HL-60/S4 treated with retinoic acid at 250 ng/mL for 4 days and 3 days (cell line): Measurements from ENCODE around the gene FBXO7.

ENCODE experiments used
- in situ Hi-C: fragments of 300-500 bp; cut with MboI; formaldehyde crosslinking; loops from 2 replicates; pipeline ENCODE4 v1.7.0; 2022; ENCODE audit warnings: low sequenced_read_pairs

FBXO7 gene

GRCh38 chr22:32489377-32489776, 14.8 kb downstream of the FBXO7 start:
- in situ Hi-C loops: no loop called here

GRCh38 chr22:32490279-32490678, 15.7 kb downstream of the FBXO7 start:
- in situ Hi-C loops: no loop called here

- in situ Hi-C loops: no loop called here
Observed at GRCh38 chr22:32492111-32492510, 17.5 kb downstream of the FBXO7 start.

- in situ Hi-C loops: no loop called here
Observed at GRCh38 chr22:32493551-32493950, 18.9 kb downstream of the FBXO7 start.

GRCh38 chr22:32494971-32495370, 20.4 kb downstream of the FBXO7 start:
- in situ Hi-C loops: no loop called here

GRCh38 chr22:32499666-32500065, 25.1 kb downstream of the FBXO7 start:
- in situ Hi-C loops: no loop called here

GRCh38 chr22:32501836-32502752, 27.5 kb downstream of the FBXO7 start:
- in situ Hi-C loops: no loop called here

GRCh38 chr22:32509045-32509444, 34.4 kb downstream of the FBXO7 start:
- in situ Hi-C loops: no loop called here

- in situ Hi-C loops: no loop called here
Observed at GRCh38 chr22:32511274-32511673, 36.7 kb downstream of the FBXO7 start.

- in situ Hi-C loops: no loop called here
Observed at GRCh38 chr22:32511776-32512175, 37.2 kb downstream of the FBXO7 start.

- in situ Hi-C loops: no loop called here
Observed at GRCh38 chr22:32512267-32512982, 37.8 kb downstream of the FBXO7 start.

GRCh38 chr22:32515084-32515483, 40.5 kb downstream of the FBXO7 start:
- in situ Hi-C loops: no loop called here

- in situ Hi-C loops: no loop called here
Observed at GRCh38 chr22:32517488-32517887, 42.9 kb downstream of the FBXO7 start.

- in situ Hi-C loops: no loop called here
Observed at GRCh38 chr22:32517921-32518320, 43.3 kb downstream of the FBXO7 start.

GRCh38 chr22:32518381-32518780, 43.8 kb downstream of the FBXO7 start:
- in situ Hi-C loops: no loop called here

GRCh38 chr22:32518848-32519247, 44.2 kb downstream of the FBXO7 start:
- in situ Hi-C loops: no loop called here

- in situ Hi-C loops: loop anchor here (10.0 kb wide), 2 partner anchors 274 to 474 kb away; no protein-coding TSS in a partner anchor
Observed at GRCh38 chr22:32520612-32521011, 46.0 kb downstream of the FBXO7 start.

- in situ Hi-C loops: loop anchor here (10.0 kb wide), 2 partner anchors 273 to 473 kb away; no protein-coding TSS in a partner anchor
Observed at GRCh38 chr22:32522237-32522636, 47.6 kb downstream of the FBXO7 start.

GRCh38 chr22:32527756-32528155, 53.1 kb downstream of the FBXO7 start:
- in situ Hi-C loops: loop anchor here (10.0 kb wide), 2 partner anchors 267 to 467 kb away; no protein-coding TSS in a partner anchor

- in situ Hi-C loops: loop anchor here (10.0 kb wide), 2 partner anchors 266 to 466 kb away; no protein-coding TSS in a partner anchor
Observed at GRCh38 chr22:32528316-32528715, 53.7 kb downstream of the FBXO7 start.
